Endothelial cell of umbilical vein (primary cell): ENCODE measurements around the gene TMEM41A. TPM values are rescaled to one million over a fixed set of nuclear protein-coding genes. Genes with fewer than 3 reads are reported as not detected.

ENCODE experiments used
- BruUV-seq: library from RNA; stranded (reverse); fragments of 400-500 nt; replicated peaks from 2 replicates; lab custom pipeline; 2021; lab: Mats Ljungman, UMichigan
- CTCF ChIA-PET: fragments of 300-600, 350-600 bp; sonication (Branson Sonifier 250); formaldehyde crosslinking; loops from one replicate; lab custom pipeline; 2021; ENCODE audit warnings: antibody characterized with exemption, inconsistent platforms; lab: Charles Lee
- POLR2A ChIA-PET: fragments of 300-600, 350-600 bp; sonication (Branson Sonifier 250); formaldehyde crosslinking; loops from one replicate; lab custom pipeline; 2021; ENCODE audit warnings: antibody characterized with exemption, inconsistent platforms; lab: Charles Lee
- DNase-seq: peaks from one replicate; pipeline ENCODE4 v3.0.0-alpha.2; 2011; ENCODE audit warnings: low read depth, low spot score
- FAIRE-seq: peaks from 2 replicates; lab custom pipeline; 2011; peaks lifted over from hg19 to GRCh38; lab: Jason Lieb, UNC
- H2AFZ ChIP-seq: 2 replicates; pipeline ENCODE4 v1.6.0; 2012; ENCODE audit warnings: low read depth, low read length, control low read depth, inconsistent platforms
- H3K27ac ChIP-seq: 2 replicates; pipeline ENCODE4 v1.5.1; 2011; ENCODE audit warnings: low read depth, mild to moderate bottlenecking, control low read depth, low read length, moderate library complexity; ENCODE audit not compliant: insufficient read depth
- H3K27me3 ChIP-seq, 2 experiments: 2 replicates each; pipeline versions ENCODE4 v1.6.0 to v1.6.1; 2011; ENCODE audit warnings: low read length in 2 of 2, mixed read lengths in 1 of 2; ENCODE audit not compliant: control insufficient read depth in 2 of 2, insufficient read depth in 2 of 2
- H3K36me3 ChIP-seq, 2 experiments: 2 replicates in 1 of 2; 3 replicates in 1 of 2; pipeline ENCODE4 v1.5.1; 2011; ENCODE audit warnings: low read length in 2 of 2, mild to moderate bottlenecking in 1 of 2, moderate library complexity in 1 of 2; ENCODE audit not compliant: control insufficient read depth in 2 of 2, insufficient read depth in 2 of 2; ENCODE audit errors: extremely low read depth in 1 of 2
- H3K4me1 ChIP-seq: 3 replicates; pipeline ENCODE4 v1.5.1; 2011; ENCODE audit warnings: mild to moderate bottlenecking, low read length; ENCODE audit not compliant: control insufficient read depth, insufficient read depth; ENCODE audit errors: extremely low read depth
- H3K4me2 ChIP-seq: 2 replicates; pipeline ENCODE4 v1.6.1; 2011; ENCODE audit warnings: low read length, control low read depth, mixed read lengths; ENCODE audit not compliant: insufficient read depth
- H3K4me3 ChIP-seq, 3 experiments: fragments of 200-600 bp in 1 of 3; sonication (generic), shearing (Covaris generic) in 1 of 3; replicated peaks in 1 of 3; 2 replicates each; pipeline ENCODE4 v1.5.1; 2011 to 2016; ENCODE audit warnings: control low read depth in 3 of 3, low read length in 3 of 3, mild to moderate bottlenecking in 2 of 3, inconsistent platforms in 1 of 3, low read depth in 1 of 3, moderate library complexity in 1 of 3; ENCODE audit not compliant: insufficient read depth in 1 of 3
- H3K79me2 ChIP-seq: 2 replicates; pipeline ENCODE4 v1.6.0; 2012; ENCODE audit warnings: low read length, inconsistent platforms; ENCODE audit not compliant: control insufficient read depth, insufficient read depth
- H3K9ac ChIP-seq: replicated peaks from 2 replicates; pipeline ENCODE3; 2011; ENCODE audit warnings: low read length, control low read depth; ENCODE audit not compliant: insufficient read depth; ENCODE audit errors: extremely low read depth
- H3K9me1 ChIP-seq: replicated peaks from 3 replicates; pipeline ENCODE4 v1.6.0; 2011; ENCODE audit warnings: mild to moderate bottlenecking, low read length; ENCODE audit not compliant: control insufficient read depth, insufficient read depth; ENCODE audit errors: extremely low read depth
- H3K9me3 ChIP-seq: replicated peaks from 2 replicates; pipeline ENCODE4 v1.5.1; 2012; ENCODE audit warnings: low read length, inconsistent platforms; ENCODE audit not compliant: control insufficient read depth, insufficient read depth
- H4K20me1 ChIP-seq: replicated peaks from 2 replicates; pipeline ENCODE3; 2011; ENCODE audit warnings: mild to moderate bottlenecking, low read length; ENCODE audit not compliant: control insufficient read depth, insufficient read depth; ENCODE audit errors: extremely low read depth
- CTCF ChIP-seq, 2 donors: IDR thresholded peaks; 1 replicate in 1 of 2; 2 replicates in 1 of 2; pipeline ENCODE4 v1.5.1; 2011; ENCODE audit warnings: low read length in 2 of 2, mild to moderate bottlenecking in 2 of 2, moderate library complexity in 2 of 2, control low read depth in 1 of 2, inconsistent platforms in 1 of 2, low read depth in 1 of 2; ENCODE audit not compliant: insufficient read depth in 1 of 2; ENCODE audit errors: extremely low read depth in 1 of 2
- EZH2 ChIP-seq: IDR thresholded peaks from 2 replicates; pipeline ENCODE4 v1.6.1; 2012; ENCODE audit warnings: borderline replicate concordance, low read depth, mild to moderate bottlenecking, moderate library complexity, low read length, inconsistent platforms; ENCODE audit not compliant: severe bottlenecking
- FOS ChIP-seq: IDR thresholded peaks from 2 replicates; pipeline ENCODE4 v1.6.1; 2011; ENCODE audit warnings: mild to moderate bottlenecking, low read length, moderate library complexity, borderline replicate concordance; ENCODE audit not compliant: insufficient read depth
- GATA2 ChIP-seq: IDR thresholded peaks from 2 replicates; pipeline ENCODE4 v1.7.0; 2011; ENCODE audit warnings: low read depth, mild to moderate bottlenecking, moderate library complexity, mixed read lengths, low read length; ENCODE audit not compliant: insufficient read length, insufficient read depth
- JUN ChIP-seq: IDR thresholded peaks from 2 replicates; pipeline ENCODE4 v1.6.1; 2011; ENCODE audit warnings: borderline replicate concordance, low read depth; ENCODE audit not compliant: insufficient read length, insufficient read depth
- MAX ChIP-seq: IDR thresholded peaks from 2 replicates; pipeline ENCODE4 v1.6.1; 2011; ENCODE audit not compliant: insufficient read depth, insufficient read length
- MYC ChIP-seq: IDR thresholded peaks from one replicate; pipeline ENCODE4 v1.6.1; 2011; ENCODE audit warnings: mild to moderate bottlenecking, low read depth, low read length
- POLR2A ChIP-seq: IDR thresholded peaks from 2 replicates; pipeline ENCODE4 v1.6.1; 2012; ENCODE audit warnings: low read depth, mild to moderate bottlenecking, control low read depth, low read length
- POLR2AphosphoS5 ChIP-seq: IDR thresholded peaks from 2 replicates; pipeline ENCODE4 v1.6.1; 2012; ENCODE audit warnings: low read depth, mild to moderate bottlenecking, control low read depth, low read length, moderate library complexity; ENCODE audit not compliant: insufficient read depth
- dilution Hi-C: fragments of 300-500 bp; cut with MboI; formaldehyde crosslinking; loops from one replicate; pipeline ENCODE4 v1.15.0; 2019; ENCODE audit warnings: low sequenced_read_pairs; ENCODE audit not compliant: extremely low pct_ligation_motif_present
- intact Hi-C: fragments of 100-400 bp; cut with micrococcal nuclease; formaldehyde crosslinking; loops from one replicate; pipeline ENCODE4 v1.10.0; 2022
- polyA plus RNA-seq, 4 experiments: library from polyadenylated mRNA; depleted of rRNA in 3 of 4; stranded (reverse) in 3 of 4; unstranded in 1 of 4; fragments of >200 nt; gene quantifications; 2 replicates each; pipeline versions ENCODE4 v1.2.1 to v1.2.3, GENCODE V29; 2011 to 2012; ENCODE audit warnings: missing spikeins in 1 of 4
- total RNA-seq: library from RNA; stranded (reverse); gene quantifications from 2 replicates; pipeline ENCODE4 v1.2.3, GENCODE V29; 2021

The TMEM41A gene
- total and polyA plus RNA-seq, 2 donors (not counting 3 experiments of a cell fraction or from before 2014, with no cell fraction given): 15.9 to 16.0 TPM

- CTCF ChIA-PET: interaction anchor here (1.0 kb wide), 1 partner anchor 19 kb away, joined by 4 read pairs; no protein-coding TSS in a partner anchor
- FAIRE-seq: no peak
Measured at GRCh38 chr3:185539934-185540333, 41.1 kb upstream of the TMEM41A start.

More at GRCh38 chr3:185539934-185540333, 41.1 kb upstream of the TMEM41A start:
- no peak for DNase-seq
- H3K4me2 ChIP-seq: no peak overlapping the region
- no peaks in the 10 kb centered on the region for H3K27me3 ChIP-seq
- intact Hi-C loops: no loop called here
- H4K20me1 ChIP-seq: no peaks in the 10 kb centered on the region
- peaks cover 4% of the 10 kb centered on the region for H3K4me1 ChIP-seq
- dilution Hi-C loops: no loop called here
- no peak overlapping the region for H3K27ac ChIP-seq
- no peaks in the 10 kb centered on the region for H3K9me3 ChIP-seq
- H3K4me3 ChIP-seq: no peak overlapping the region
- no peaks in the 10 kb centered on the region for H3K9me1 ChIP-seq
- POLR2A ChIA-PET: no interaction called here
- no peak overlapping the region for H2AFZ ChIP-seq
- no peak overlapping the region for H3K9ac ChIP-seq
- no peaks in the 10 kb centered on the region for H3K36me3 ChIP-seq
- TF ChIP-seq CTCF (IDR thresholded peaks at IDR 0.05; ENCODE audit: extremely low read depth in 1 of 2, insufficient read depth in 1 of 2, low read depth in 1 of 2, low read length in 2 of 2) (no peak), MAX (no peak), POLR2AphosphoS5 (no peak), MYC (no peak), JUN (no peak), FOS (no peak), GATA2 (no peak), POLR2A (no peak), EZH2 (no peak)
- H3K79me2 ChIP-seq: no peaks in the 10 kb centered on the region
- no TSS peak for BruUV-seq
